Activated T-cell treated with anti-CD3 and anti-CD28 coated beads for 24 hours (primary cell): ENCODE measurements around the gene ULK4.
"Not testable (repeated sequence)": the region's sequence is repeated elsewhere in the genome, so short reads cannot be mapped to it uniquely, and the experiment has no call there.

Experiments used
- DNase-seq: peaks from one replicate; pipeline ENCODE4 v3.0.0-alpha.2; 2020; ENCODE audit warnings: low read depth

ULK4 gene

GRCh38 chr3:41304593-41304992 lies 657.3 kb downstream of the ULK4 start:
- DNase-seq, result no peak

GRCh38 chr3:41302295-41302694 lies 659.6 kb downstream of the ULK4 start:
- DNase-seq, result no peak

GRCh38 chr3:41301548-41301947 lies 660.4 kb downstream of the ULK4 start:
- DNase-seq, result no peak

DNA sequence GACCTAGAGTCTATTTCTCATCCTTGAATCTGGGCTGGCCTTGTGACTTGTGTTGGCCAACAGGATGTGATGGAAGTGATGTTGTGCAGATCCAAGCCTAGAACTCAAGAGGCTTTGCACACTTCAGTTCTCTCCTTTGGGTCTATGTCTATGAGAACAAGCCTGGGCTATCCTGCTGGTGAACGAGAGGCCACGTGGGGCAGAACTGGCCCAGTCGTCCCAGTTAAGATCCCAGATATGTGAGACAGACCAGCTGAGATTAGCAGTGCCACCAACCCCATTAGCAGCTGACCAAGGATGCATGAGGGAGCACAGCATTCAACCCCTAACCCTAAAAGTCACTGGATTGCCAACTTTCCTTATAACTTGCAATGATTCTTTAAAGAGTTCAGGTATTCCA lies 662.9 kb downstream of the ULK4 start:
- no peak for DNase-seq

DNA sequence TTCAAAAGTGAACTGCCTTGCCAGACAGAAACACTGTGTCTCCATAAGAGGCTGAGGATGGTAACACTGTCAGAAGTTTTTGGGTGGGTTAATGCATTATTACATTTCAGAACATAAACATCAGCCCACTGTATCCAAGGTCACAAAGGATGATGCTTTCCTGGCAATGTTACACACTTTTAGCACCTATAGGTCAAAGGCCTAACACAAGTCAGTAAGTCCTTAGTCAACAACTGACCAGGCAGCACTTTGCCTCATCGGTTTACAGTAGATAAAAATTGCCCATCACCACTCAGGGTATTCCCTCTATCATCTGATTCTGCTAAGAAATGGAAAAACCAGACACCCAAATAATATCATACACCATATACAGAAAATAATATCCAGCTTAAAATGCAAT lies 664.2 kb downstream of the ULK4 start:
- DNase-seq, result no peak

DNA sequence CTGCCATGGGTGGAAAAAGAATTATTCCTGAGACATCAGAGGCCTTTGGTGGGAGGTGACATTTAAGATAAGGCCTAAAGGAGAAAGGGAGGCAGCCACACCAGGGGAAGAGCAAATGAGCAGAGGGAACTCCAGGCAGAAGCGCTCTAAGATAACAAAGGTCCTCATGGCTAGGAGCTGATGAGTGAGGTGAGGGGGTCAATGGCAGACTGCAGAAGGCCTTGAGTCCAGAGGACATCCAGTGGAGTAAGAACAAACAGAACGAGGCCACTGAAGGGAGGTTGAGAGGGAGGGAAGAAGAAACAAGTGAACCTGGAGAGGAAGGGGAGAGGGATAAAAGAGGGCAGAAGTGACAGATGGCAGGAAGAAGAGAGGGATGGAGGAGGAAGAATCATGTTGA lies 665.3 kb downstream of the ULK4 start:
- DNase-seq, result no peak

DNA sequence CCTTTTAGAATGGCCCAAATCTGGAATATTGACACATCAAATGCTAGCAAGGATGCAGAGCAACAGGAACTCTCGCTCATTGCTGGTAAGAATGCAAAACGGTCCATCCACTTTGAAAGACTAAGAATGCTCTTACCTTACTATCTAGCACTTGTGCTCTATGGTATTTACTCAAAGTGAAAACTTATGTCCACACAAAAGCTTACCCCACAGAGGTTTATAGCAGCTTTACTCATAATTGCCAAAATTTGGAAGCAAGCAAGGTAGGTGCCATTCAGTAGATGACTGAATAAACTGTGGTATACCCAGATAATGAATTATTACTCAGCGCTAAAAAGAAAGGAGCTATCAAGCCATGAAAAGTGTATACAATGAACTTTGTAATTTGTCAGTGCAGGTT lies 666.2 kb downstream of the ULK4 start:
- no peak for DNase-seq

GRCh38 chr3:41293169-41293681 lies 668.7 kb downstream of the ULK4 start:
- DNase-seq, result no peak

DNA sequence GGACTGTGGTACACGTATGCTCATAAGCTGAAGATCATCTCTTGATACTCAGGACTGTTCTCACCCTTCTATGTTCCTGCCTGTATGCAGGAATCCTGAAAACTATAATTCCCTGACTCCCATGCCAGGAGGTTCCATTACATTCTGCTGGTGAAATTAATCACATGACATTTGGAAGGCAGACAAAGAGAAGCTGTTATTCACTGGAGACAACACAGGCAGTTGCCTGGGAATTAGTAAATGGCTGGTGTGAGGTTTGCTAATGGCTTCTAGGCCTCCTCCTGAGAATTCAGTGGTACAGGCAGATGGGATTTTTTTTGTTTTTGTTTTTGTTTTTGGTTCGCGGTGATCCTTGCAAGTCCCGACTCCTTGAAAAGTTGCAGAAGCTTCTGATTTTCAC lies 671.2 kb downstream of the ULK4 start:
- DNase-seq, result no peak

DNA sequence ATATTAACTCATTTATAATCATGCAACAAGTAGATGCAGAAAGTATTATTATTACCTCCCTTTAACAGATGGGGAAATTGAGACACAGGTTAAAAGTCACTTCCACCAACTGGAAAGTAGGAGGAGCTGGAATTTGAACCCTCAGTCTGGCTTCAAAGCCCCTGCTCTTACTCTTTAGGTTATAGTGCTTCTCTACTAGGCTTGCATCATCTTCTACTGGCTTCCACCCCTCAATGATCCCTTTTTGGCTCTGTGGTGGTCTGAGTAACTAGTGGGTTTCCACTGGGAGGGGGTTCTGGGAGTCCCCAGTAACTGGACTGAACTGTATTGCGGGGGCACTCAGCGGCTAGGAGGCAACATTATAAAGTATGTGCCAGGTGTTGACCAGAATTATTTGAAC lies 671.6 kb downstream of the ULK4 start:
- DNase-seq, result no peak

DNA sequence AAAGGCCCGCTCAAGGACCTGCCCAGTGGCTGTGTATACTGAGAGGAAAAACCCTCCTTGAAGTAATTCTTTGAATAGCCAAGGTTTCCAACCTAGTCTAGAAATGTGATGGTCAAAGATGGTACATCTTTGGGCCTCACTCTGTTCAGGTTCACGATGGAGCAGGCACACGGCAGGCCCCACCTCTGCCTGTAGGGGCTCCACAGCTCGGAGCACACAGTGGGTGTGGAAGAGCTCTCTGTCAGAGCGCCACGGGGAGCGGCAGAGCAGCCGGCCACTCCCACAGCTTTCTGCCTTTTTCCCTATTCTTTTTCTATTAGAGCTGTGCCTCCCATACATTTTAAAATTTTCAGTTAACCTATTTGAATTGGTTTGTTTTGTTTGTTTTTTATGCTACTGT lies 673.1 kb downstream of the ULK4 start:
- no peak for DNase-seq

DNA sequence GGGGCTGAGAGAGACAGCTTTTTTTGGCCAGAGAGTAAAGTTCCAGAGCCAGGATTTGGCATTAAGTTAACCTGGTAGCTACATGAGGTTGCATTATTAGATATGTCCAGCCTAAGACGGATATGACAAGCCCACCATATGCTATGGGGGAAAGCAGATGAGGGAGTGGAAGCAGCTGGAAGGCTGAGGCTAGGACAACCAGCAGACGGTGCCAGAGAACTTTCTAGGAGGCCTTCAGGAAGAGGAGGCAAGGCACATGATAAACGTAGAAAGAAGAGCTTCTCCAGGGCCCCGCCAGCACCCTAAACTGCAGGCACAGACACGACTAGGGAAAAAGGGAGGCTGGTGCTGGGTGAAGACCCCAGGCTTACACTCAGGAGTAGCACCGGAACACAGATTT lies 675.6 kb downstream of the ULK4 start:
- no peak for DNase-seq

- DNase-seq, result not testable (repeated sequence)
Measured at GRCh38 chr3:41284934-41285333, 677.0 kb downstream of the ULK4 start.

GRCh38 chr3:41277790-41278465 lies 684.0 kb downstream of the ULK4 start:
- no peak for DNase-seq

- no peak for DNase-seq
Measured at GRCh38 chr3:41276191-41276590, 685.7 kb downstream of the ULK4 start.

- no peak for DNase-seq
Measured at GRCh38 chr3:41274944-41275668, 686.8 kb downstream of the ULK4 start.

DNA sequence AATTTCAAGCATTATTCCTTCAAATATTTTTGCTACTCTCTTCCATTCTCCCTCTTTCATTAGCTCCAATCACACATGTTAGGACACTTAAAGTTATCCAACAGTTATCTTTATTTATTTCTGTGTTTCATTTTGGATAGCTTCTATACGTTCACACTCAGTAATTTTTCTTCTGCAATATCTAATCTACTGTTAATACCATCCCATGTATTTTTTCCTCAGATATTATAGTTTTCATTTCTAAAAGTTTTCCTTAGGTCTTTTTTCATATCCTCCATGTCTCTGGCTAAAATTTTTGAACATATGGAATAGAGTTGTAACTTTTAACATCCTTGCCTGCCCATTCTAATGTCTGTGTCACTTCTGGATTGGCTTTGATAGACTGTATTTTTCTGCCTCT lies 689.2 kb downstream of the ULK4 start:
- no peak for DNase-seq

GRCh38 chr3:41267975-41268640 lies 693.8 kb downstream of the ULK4 start:
- DNase-seq, result no peak

DNA sequence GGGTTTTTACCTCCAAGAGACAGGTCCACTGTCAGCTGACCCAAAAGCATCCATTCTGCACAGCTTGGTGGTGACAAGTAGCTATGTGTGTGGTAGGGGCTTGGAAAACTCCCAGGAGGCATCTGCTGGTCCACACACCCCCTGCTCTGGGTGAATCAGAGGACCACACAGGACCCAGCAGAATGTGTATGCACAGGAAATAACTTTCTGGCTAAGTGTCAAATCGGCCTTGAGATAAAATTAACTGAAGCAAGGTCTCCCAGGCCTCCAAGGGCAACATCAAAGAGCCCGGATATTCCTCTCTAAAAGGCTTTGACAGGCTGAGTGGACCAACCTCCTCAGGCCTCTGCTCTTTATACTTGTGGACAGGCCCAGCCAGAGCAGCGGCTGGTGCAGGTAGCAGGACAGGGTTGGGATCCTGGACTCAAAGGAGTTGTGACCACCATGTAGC lies 696.1 kb downstream of the ULK4 start:
- DNase-seq, result no peak

GRCh38 chr3:41265011-41265545 lies 696.8 kb downstream of the ULK4 start:
- no peak for DNase-seq

- no peak for DNase-seq
Measured at GRCh38 chr3:41260063-41260450, 701.8 kb downstream of the ULK4 start.

DNA sequence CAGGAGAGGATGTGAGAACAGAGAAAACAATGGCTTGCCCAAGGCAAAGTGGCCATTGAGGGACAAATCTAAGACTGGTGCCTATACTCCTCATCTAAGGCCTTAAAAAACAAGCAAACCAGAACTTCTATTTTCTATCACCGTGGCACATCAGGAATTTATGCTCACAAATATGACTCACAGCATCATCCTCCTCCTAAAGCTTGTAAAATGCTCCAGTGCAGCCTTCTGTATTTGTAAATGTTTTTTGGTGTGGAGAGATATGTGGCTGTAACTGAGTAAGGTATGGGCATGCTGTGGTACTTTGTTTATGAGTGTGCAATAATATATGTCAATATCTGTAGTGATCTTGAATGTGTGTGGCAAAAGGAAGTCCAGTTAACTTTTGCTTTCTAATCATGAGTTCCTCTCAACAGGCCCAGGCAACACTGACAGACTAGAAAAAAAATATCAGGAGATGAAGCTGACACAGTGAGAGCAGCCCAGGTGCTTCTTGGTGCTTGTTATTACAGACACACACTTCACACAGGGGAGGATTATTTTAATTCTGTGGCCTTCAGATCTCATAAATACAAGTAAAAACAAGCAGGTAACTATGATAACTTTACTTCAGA lies 702.3 kb downstream of the ULK4 start:
- no peak for DNase-seq
